ENCODE data around the gene TYSND1.

Gene TYSND1

GRCh38 chr10:70119197-70119596, 27.3 kb downstream of the TYSND1 start:
- TF ChIP-seq EZH2phosphoT487 (IDR thresholded peaks at IDR 0.05; ENCODE audit: borderline replicate concordance, low read length) = no peak
- no peak for TF ChIP-seq CTCF (IDR thresholded peaks at IDR 0.05; ENCODE audit: low read depth, low read length, poor library complexity, severe bottlenecking)
- Histone ChIP-seq H3K4me1 (ENCODE audit: control insufficient read depth, low read length) (peaks cover 3% of the 10 kb centered on the region; the same call in 1 of the 2 replicates), H4K20me1 (ENCODE audit: control insufficient read depth, insufficient read depth, low read depth, low read length) (no peaks in the 10 kb centered on the region), H3K27me3 (ENCODE audit: control insufficient read depth, low read length) (no peaks in the 10 kb centered on the region), H3K27ac (ENCODE audit: low read depth, low read length) (no peak overlapping the region), H3K9me3 (ENCODE audit: control insufficient read depth, insufficient read depth, low read length) (no peaks in the 10 kb centered on the region), H3K79me2 (ENCODE audit: control insufficient read depth, low read length) (no peaks in the 10 kb centered on the region), H3F3A (ENCODE audit: control insufficient read depth, insufficient read depth) (no peaks in the 10 kb centered on the region; the same call in 1 of the 2 replicates), H3K9me2 (replicated peaks; ENCODE audit: control insufficient read depth, low read length) (no peaks in the 10 kb centered on the region), H3K4me2 (ENCODE audit: low read length) (no peak overlapping the region), H3K36me3 (ENCODE audit: control insufficient read depth, low read length) (peaks cover 6% of the 10 kb centered on the region; the same call in 1 of the 2 replicates), H3K4me3 (ENCODE audit: low read length) (no peak overlapping the region)

- no peak overlapping the region for H3K27ac ChIP-seq (ENCODE audit: low read depth, low read length)
- no peaks in the 10 kb centered on the region for H3K9me2 ChIP-seq (replicated peaks; ENCODE audit: control insufficient read depth, low read length)
- H4K20me1 ChIP-seq (ENCODE audit: control insufficient read depth, insufficient read depth, low read depth, low read length) = no peaks in the 10 kb centered on the region
- peaks cover 6% of the 10 kb centered on the region; the same call in 1 of the 2 replicates for H3K36me3 ChIP-seq (ENCODE audit: control insufficient read depth, low read length)
- H3K79me2 ChIP-seq (ENCODE audit: control insufficient read depth, low read length) = no peaks in the 10 kb centered on the region
- H3K27me3 ChIP-seq (ENCODE audit: control insufficient read depth, low read length) = no peaks in the 10 kb centered on the region
- no peak overlapping the region for H3K4me3 ChIP-seq (ENCODE audit: low read length)
- peaks cover 3% of the 10 kb centered on the region; the same call in 1 of the 2 replicates for H3K4me1 ChIP-seq (ENCODE audit: control insufficient read depth, low read length)
- H3K9me3 ChIP-seq (ENCODE audit: control insufficient read depth, insufficient read depth, low read length) = no peaks in the 10 kb centered on the region
- H3F3A ChIP-seq (ENCODE audit: control insufficient read depth, insufficient read depth) = no peaks in the 10 kb centered on the region; the same call in 1 of the 2 replicates
- no peak for TF ChIP-seq CTCF (IDR thresholded peaks at IDR 0.05; ENCODE audit: low read depth, low read length, poor library complexity, severe bottlenecking)
- no peak for TF ChIP-seq EZH2phosphoT487 (IDR thresholded peaks at IDR 0.05; ENCODE audit: borderline replicate concordance, low read length)
- H3K4me2 ChIP-seq (ENCODE audit: low read length) = no peak overlapping the region
Observed at GRCh38 chr10:70118196-70118595, 28.3 kb downstream of the TYSND1 start.

GRCh38 chr10:70117646-70118045, 28.9 kb downstream of the TYSND1 start:
- peaks cover 3% of the 10 kb centered on the region; the same call in 1 of the 2 replicates for H3K4me1 ChIP-seq (ENCODE audit: control insufficient read depth, low read length)
- no peak for TF ChIP-seq EZH2phosphoT487 (IDR thresholded peaks at IDR 0.05; ENCODE audit: borderline replicate concordance, low read length)
- TF ChIP-seq CTCF (IDR thresholded peaks at IDR 0.05; ENCODE audit: low read depth, low read length, poor library complexity, severe bottlenecking) = no peak
- H3K9me2 ChIP-seq (replicated peaks; ENCODE audit: control insufficient read depth, low read length) = no peaks in the 10 kb centered on the region
- no peaks in the 10 kb centered on the region for H3K27me3 ChIP-seq (ENCODE audit: control insufficient read depth, low read length)
- no peak overlapping the region for H3K27ac ChIP-seq (ENCODE audit: low read depth, low read length)
- no peaks in the 10 kb centered on the region for H4K20me1 ChIP-seq (ENCODE audit: control insufficient read depth, insufficient read depth, low read depth, low read length)
- H3K36me3 ChIP-seq (ENCODE audit: control insufficient read depth, low read length) = peaks cover 6% of the 10 kb centered on the region; the same call in 1 of the 2 replicates
- no peaks in the 10 kb centered on the region; the same call in 1 of the 2 replicates for H3F3A ChIP-seq (ENCODE audit: control insufficient read depth, insufficient read depth)
- H3K4me2 ChIP-seq (ENCODE audit: low read length) = no peak overlapping the region
- no peaks in the 10 kb centered on the region for H3K79me2 ChIP-seq (ENCODE audit: control insufficient read depth, low read length)
- no peaks in the 10 kb centered on the region for H3K9me3 ChIP-seq (ENCODE audit: control insufficient read depth, insufficient read depth, low read length)
- no peak overlapping the region for H3K4me3 ChIP-seq (ENCODE audit: low read length)

All from DOHH2 (cell line).